GM18511 (cell line): Measurements from ENCODE around the gene SETD2.
"Not testable (repeated sequence)": the region's sequence is repeated elsewhere in the genome, so short reads cannot be mapped to it uniquely, and the experiment has no call there.

Source experiments
- ATAC-seq: cut with Tn5 transposase; IDR thresholded peaks from one replicate; pipeline ENCODE4 v1.9.1; 2021; ENCODE audit warnings: mild to moderate bottlenecking, moderate library complexity; ENCODE audit not compliant: unreplicated experiment

Gene SETD2

DNA sequence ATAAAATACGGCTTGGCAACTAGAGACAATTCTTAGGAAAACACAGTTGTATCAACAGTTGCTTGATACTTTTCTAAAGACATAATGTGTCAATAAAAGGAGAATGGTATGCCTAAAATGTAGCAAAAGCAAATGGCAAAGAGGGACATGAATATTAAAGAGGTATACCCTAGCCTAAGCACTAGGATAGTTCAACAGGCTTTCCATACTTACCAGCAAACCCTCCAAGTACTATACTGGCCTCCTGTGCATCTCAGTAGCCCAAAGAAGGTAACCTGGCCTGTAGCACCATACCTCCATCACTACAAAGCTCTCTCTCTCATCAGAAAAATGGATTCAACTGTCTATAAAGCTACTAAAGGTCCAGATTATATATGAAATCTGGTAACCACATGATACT, 7.5 kb downstream of the SETD2 start:
- ATAC-seq = no peak

DNA sequence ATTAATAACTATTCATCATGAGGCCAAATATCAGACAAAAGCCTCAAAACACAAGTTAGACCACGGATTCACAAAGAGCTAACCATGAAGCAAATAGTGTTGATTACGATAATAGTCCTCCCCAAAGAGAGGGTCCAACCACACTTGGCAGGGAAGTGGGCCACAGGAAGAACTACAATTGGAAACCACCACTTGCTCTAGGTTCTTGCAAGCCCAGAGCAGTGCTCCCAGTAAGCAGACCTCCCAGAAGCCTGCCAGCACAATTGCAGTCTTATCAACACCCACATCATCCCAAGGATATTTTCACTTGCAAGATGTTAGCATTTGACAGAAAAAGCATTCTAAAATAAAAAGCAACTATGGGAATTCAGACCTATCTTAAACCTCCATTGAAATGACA, 11.3 kb downstream of the SETD2 start:
- ATAC-seq = no peak

DNA sequence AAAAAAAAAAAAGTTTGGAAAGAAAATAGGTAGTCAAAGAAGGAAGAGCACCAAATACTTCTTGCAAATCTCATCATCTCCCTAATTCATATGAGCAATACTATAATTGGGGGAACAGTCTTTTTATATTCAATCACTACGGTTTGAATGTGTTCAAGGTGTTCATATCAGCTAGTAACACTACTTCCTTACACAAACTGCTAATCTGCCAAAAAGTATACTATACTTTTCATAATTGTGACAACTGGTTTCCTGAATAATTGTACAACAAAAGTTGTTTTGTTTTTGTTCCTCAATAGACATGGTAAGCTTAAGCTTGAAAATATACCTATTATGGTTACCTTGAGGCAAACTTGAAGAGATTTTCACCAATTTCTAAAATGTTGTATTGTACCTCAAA, 12.1 kb downstream of the SETD2 start:
- no peak for ATAC-seq

DNA sequence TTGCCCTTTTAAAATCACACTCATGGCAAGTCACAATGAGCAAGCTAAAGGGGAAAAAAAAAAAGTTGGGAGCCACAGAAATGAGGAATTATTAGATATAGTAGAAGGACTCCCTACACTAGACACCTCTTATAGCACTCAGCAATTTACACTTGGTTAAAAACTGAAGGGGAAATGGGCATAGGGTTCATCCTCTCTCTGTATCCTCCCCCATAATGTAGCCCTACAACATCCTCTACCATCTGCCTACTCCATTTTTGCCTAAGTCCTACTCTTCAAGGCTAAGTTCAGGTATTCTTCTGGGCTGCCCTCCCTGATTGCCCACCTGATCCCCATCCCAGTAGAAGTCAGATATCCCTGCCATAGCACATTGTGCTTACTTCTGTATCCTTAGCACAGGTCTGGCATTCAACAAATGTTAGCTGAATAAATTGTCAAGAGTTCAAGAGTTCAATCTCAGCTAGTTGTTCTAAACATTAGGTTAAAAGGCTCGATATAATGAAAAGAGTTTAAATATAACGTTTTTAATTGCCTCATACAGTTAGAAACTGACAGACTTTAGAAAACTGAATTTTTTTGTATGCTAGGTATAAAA, 14.5 kb downstream of the SETD2 start:
- ATAC-seq = no peak

DNA sequence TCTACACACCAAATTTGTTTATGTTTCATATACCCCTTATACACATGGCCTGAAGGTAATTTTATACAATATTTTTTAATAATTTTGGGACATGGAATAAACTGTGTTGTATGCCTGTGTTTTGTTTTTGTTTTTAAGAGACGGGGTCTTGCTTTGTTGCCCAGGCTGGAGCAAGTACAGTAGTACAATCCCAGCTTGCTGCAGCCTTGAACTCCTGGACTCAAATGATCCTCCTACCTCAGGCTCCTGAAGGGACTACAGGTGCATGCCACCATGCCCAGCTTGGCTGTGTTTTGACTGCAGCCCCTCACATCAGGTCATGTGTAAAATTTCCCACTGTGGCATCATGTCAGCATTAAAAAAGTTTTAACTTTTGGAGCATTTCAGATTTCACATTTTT, 18.6 kb downstream of the SETD2 start:
- ATAC-seq = no peak

DNA sequence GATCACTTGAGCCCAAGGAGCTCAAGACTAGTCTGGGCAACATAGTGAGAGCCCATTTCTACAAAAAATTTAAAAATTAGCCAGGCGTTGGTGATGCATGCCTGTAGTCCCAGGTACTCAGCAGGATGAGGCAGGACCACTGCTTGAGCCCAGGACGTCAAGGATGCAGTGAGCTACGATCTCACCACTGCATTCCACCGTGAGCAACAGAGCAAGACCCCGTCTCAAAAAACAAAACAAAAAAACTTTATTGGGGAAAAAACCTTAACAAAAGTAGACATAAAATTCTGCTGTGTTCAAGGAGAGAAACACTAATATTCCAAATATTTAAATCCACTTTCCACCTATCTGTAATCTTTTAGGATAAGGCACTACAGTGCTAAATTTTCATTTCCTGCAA, 20.8 kb downstream of the SETD2 start:
- ATAC-seq = no peak

DNA sequence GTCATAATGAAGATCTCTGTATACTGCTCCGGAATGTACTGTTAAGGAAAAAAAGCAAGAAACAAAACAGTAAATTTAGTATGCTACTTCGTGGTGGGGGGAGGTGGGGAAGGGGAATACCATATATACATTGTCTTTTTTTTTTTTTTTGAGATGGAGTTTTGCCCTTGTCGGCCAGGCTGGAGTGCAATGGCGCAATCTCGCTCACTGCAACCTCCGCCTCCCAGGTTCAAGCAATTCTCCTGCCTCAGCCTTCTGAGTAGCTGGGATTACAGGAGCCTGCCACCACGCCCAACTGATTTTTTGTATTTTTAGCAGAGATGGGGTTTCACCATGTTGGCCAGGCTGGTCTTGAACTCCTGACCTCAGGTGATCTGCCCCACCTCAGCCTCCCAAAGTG, 21.4 kb downstream of the SETD2 start:
- ATAC-seq = not testable (repeated sequence)

DNA sequence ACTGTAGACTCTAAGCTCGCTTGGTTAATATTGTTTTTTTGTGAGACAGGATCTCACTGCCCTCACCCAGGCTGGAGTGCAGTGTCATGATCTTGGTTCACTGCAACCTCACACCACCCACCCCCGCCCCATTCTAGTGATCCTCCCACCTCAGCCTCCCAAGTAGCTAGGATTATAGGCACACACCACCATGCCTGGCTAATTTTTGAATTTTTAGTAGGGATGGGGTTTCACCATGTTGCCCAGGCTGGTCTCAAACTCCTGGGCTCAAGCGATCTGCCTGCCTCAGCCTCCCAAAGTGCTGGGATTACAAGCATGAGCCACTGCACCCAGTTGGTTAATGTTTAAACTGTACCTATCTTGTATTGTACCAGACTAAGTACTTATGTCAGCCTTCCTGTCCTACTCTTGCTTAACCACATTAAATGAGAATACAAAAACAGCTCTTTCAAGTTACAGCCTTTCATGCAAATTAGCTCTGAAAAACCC, 22.9 kb downstream of the SETD2 start:
- peak; percentile 97 for ATAC-seq

DNA sequence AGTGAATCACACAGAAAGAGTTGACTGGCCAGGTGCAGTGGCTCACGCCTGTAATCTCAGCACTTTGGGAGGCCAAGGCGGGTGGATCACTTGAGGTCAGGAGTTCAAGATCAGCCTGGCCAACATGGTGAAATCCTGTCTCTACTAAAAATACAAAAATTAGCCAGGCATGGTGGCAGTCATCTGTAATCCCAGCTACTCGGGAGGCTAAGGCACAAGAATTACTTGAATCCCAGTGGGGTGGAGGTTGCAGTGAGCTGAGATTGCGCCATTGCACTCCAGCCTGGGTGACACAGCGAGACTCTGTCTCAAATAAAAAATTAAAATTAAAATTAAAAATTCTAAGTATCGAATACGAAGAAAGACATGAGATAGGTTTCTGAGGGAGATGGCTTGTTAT, 23.4 kb downstream of the SETD2 start:
- ATAC-seq = not testable (repeated sequence)

DNA sequence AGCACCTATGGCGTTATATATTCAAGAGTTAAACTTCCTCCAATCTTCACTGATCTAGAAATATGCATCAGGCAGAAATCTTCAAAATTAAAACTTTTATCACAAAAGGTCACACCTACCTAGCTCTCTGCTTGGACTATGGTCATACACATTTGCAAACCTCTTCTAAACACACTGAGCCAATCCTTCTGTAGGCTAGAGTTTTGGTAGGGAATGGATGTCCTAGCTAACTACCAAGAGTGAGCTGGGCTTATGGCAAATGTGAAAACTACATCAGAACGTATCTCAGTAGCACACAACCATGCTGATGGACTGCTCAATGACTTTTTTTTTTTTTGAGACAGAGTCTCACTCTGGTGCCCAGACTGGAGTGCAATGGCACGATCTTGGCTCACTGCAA, 29.6 kb downstream of the SETD2 start:
- no peak for ATAC-seq

DNA sequence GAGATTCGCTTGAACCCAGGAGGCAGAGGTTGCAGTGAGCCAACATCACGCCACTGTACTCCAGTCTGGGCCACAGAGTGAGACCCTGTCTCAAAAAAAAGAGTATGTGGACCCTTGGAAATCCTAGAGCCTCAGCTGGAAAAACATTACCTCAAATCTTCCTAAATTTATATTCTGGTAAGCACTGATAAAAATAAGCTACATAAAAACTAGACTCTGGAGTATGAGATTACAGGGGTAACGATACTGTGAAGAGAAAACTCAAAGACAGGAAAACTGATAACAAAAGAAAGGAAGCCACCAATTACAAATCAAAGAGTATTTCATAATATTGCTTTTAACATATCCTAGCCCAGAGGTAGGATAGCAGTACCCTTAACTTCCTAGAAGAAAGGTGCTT, 30.3 kb downstream of the SETD2 start:
- ATAC-seq = no peak

DNA sequence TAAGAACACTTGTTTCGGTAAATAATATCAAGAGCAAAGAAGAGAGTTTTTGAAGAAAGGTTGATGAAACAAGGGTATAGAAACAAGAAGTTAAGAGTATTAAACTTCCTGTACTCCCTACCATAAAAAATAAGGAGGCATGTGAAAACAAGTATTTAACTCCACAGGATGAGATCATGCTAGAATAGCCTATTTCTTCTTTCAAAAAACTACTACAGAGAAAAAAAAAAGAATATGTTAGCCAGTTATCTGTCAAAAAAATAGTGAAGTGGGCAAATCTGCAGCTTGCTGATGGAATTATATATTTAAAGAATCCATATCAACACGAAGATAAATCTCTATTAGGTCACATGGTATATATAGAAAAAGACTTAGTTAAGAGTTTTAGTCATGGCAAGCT, 33.4 kb downstream of the SETD2 start:
- no peak for ATAC-seq

DNA sequence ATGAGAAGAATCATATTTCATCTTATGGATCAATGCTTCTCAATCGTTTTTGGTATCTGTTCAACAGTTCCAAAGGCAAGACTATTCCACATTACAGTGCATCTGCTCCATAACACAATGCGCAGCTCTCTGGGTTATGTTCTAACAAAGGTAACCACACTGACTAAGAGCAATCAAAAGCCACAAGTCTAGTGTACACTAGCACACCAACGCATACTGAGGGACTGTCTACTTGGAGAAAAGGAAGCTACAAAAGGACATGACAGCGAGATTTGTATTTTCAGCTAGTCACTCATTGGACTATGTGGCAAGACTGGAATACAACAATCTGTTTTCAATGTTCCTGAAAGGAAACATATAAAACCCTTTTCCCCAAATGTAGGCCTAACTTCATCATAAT, 35.8 kb downstream of the SETD2 start:
- ATAC-seq = no peak

DNA sequence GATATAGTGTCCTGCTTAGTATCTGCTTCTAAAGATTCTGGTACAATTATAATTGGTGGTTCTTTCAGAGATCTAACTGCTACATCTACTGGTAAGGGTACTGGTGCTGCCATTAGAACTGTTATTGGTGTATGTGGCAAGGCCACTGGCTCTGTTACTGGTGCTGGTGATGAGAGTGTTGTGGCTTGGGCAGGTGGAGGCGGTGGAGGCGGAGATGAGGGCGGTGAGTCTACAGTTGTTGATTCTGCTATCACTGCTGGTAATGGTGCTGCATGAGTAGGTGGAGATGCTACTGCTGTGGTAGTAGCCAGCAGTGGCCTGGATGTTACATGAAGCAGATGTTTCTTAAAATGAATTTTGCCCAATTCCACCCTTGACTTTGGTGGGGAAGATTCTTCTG, 40.1 kb downstream of the SETD2 start:
- no peak for ATAC-seq

DNA sequence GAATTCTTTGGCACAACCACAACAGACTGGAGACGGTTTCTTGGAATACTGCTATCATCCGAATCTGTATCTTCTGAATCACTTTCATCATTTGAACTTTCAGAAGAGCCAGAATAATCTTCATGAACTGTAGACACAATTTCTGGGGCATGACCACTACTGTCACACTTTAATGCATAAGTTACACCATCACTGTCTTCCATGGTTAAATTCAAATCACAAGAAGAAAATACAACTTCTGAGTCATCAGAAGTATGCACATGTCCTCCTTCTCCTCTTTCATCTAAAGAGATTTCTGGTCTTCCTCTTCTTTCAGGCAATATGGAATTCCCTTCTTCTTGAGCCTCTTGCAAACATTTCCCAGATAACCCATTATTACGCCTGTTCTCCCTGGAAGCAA, 42.5 kb downstream of the SETD2 start:
- no peak for ATAC-seq

DNA sequence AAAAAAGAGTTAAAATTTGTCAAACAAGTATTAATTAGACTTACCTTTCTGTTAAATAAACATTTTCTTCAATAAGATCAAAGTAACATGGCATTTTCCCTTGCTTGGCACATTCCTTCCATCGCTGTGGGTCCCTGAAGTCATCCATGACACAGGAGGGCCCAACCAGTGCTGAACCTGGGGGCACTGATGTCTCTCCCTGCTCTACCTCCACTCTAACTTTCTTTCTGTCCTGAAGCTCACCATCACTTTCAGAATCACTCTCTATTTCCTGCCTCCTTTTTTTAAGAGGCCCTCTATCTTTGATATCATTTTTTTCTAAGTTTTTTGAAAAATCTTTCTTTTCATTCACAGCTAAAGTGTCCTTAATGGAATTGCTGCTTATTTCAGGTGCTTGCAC, 43.8 kb downstream of the SETD2 start:
- no peak for ATAC-seq

DNA sequence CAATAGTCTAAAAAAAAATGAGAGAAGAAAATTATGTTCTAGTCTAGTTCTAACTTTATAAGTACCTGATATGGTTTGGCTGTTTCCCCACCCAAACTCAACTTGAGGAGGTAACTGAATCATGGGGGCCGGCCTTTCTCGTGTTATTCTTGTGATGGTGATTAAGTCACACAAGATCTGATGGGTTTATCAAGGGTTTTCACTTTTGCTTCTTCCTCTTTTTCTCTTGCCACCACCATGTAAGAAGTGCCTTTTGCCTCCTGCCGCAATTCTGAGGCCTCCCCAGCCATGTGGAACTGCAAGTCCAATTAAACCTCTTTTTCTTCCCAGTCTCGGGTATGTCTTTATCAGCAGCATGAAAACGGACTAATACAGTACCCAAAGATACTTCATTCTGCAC, 44.5 kb downstream of the SETD2 start:
- ATAC-seq = not testable (repeated sequence)

DNA sequence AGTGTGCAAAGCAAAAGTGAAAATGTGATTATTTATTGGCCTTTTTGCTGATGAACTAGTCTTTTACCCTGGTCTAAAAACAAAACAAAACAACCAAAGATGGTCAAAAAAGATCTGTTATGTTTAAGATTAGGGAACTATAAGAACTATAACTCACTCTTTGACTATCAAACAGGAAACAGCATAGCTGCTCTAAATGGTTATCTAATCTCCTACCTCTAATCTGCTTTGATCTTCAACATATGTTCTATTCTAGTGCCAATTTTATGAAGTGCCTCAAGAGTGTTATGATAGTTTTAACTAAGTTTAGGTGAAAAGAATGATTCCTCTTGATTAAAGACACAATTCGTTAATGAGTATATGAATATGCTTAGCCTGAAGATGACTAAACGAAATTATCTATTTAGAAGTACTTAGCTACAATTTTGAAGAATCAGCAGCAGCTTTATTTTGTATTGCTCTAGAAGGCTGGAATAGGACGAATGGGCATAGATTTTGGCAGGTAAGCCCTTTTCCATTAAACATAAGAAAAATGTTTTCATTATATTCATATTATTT, 46.0 kb downstream of the SETD2 start:
- no peak for ATAC-seq

DNA sequence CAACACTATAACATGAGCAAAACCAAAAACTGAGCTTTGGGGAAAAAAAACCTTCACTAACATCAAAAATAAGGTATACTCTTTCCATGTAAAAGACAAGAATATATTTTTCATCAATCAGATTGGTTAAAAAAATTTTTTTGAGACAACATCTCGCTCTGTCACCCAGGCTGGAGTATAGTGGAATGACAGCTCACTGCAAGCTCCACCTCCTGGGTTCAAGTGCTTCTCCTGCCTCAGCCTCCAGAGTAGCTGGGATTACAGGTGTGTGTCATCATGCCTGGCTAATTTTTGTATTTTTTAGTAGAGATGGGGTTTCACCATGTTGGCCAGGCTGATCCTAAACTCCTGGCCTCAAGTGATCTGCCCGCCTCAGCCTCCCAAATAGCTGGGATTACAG, 48.4 kb downstream of the SETD2 start:
- ATAC-seq = not testable (repeated sequence)

DNA sequence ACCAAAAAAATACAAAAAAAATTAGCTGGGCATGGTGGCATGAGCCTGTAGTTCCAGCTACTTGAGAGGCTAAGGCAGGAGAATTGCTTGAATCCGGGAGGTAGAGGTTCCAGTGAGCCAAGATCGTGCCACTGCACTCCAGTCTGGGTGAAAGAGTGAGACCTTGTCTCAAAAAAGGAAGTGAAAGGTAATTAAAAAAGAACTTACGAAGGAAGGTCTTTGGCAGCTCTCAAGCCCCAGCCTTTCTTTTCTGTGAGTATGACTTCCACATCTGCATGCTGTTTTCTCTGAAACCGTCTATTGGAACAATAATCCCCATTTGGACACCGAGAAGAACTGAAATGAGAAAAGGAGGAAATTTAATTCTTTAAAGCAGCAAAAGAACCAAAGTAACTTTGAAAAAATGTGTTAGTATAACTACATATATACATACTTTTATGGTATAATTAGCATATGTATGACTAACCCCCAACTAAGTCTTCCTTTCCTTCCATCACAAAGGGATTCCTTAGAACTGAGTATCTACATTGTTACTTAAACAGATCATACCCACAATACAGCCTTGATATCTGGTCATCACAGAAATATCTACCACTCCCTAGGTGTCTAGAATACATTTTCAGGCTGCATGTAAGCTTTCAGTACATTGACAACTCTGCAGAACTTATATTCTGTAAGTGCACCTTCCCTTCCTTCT, 50.1 kb downstream of the SETD2 start:
- ATAC-seq = no peak

DNA sequence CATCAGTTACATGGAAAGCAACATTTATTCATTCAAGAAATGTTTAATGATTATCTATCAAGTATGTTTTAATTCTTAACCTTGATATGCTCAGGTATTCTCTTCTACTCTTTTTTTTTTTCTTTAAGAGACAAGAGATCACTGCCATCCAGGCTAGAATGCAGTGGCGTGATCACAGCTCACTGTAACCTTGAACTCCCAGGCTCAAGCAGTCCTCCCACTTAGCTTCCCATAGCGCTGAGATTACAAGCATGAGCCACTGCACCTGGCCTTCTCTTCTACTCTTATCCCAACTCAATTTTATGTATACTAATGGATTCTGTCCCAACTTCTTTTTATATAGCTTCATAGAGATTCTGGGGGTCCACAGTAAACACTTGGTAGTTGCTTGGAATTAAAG, 50.9 kb downstream of the SETD2 start:
- ATAC-seq = no peak

DNA sequence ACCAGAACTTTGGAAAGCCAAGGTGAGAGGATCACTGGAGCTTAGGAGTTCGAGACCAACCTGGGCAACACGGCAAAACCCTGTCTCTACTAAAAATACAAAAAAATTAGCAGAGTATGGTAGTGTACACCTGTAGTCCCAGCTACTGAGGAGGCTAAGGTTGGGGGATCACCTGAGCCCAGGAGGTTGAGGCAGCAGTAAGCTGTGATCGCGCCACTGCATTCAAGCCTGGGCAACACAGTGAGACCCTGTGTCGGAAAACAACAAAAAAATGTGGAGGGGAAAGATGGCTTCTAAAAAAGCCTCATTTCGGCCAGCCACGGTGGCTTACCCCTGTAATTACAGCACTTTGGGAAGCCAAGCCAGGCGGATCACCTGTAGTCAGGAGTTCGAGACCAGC, 54.5 kb downstream of the SETD2 start:
- ATAC-seq = no peak

DNA sequence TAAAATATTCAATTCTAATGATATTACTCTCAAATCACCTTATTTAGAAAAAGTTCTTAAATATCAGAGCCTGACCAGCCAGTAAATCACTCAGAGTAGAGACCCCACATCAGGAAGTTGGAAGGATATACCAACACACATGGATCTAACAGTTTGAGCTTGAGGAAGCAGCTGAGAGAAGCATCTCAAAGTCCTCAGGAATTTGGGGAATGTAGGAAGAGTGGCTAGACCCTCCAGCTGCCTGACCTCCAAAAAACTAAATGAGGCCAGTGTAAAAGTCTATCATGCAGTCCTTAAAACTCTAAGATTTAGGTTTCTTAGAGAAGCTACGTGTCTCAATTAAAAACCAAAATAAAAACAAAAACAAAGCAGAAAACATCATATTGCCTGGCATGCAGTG, 55.4 kb downstream of the SETD2 start:
- no peak for ATAC-seq
